Adrenal gland (tissue), 12 donors: ENCODE data around the gene ACAT2. TPM values are rescaled to one million over a fixed set of nuclear protein-coding genes. Genes with fewer than 3 reads are reported as not detected.

Experiments used
- DNase-seq, 7 donors: peaks; one replicate each; pipeline ENCODE4 v3.0.0-alpha.2; 2019 to 2020
- H3K27ac ChIP-seq, 5 donors: fragments of 200-600 bp; sonication (generic) in 4 of 5; 1 replicate in 3 of 5; 2 replicates in 2 of 5; pipeline versions ENCODE4 v1.5.1 to v1.8.0; 2016 to 2020; ENCODE audit warnings: mild to moderate bottlenecking in 1 of 5
- H3K27me3 ChIP-seq: fragments of 200-600 bp; 2 replicates; pipeline ENCODE4 v1.8.0; 2021
- H3K36me3 ChIP-seq, 2 donors: fragments of 200-600 bp; replicated peaks in 1 of 2; 1 replicate in 1 of 2; 2 replicates in 1 of 2; pipeline versions ENCODE4 v1.5.1 to v1.8.0; 2018 to 2022
- H3K4me1 ChIP-seq, 2 donors: fragments of 200-600 bp; replicated peaks in 1 of 2; 1 replicate in 1 of 2; 2 replicates in 1 of 2; pipeline versions ENCODE4 v1.5.1 to v1.8.0; 2018 to 2021
- H3K4me3 ChIP-seq, 4 donors: fragments of 200-600 bp; sonication (generic) in 3 of 4; one replicate each; pipeline ENCODE4 v1.5.1; 2016 to 2018
- H3K9me3 ChIP-seq, 3 donors: fragments of 200-600 bp; sonication (generic) in 1 of 3; replicated peaks in 1 of 3; 1 replicate in 2 of 3; 2 replicates in 1 of 3; pipeline versions ENCODE4 v1.5.1 to v1.8.0; 2016 to 2021
- CTCF ChIP-seq, 6 experiments: fragments of 450-650 bp in 4 of 6; fragments of 200-600 bp in 2 of 6; sonication (generic) in 1 of 6; IDR thresholded peaks; 1 replicate in 5 of 6; 2 replicates in 1 of 6; pipeline versions ENCODE4 v1.5.1 to v1.8.0; 2016 to 2021; ENCODE audit warnings: antibody characterized with exemption in 6 of 6, mild to moderate bottlenecking in 2 of 6, moderate library complexity in 1 of 6
- POLR2A ChIP-seq, 2 donors: fragments of 450-650 bp; IDR thresholded peaks; one replicate each; pipeline ENCODE4 v1.6.1; 2017; ENCODE audit warnings: antibody characterized with exemption in 2 of 2, mild to moderate bottlenecking in 2 of 2, moderate library complexity in 1 of 2
- WGBS, 4 donors: extraction: QIAGEN DNeasy Blood & Tissue Kit in 2 of 4; methylation state at CpG; one replicate each; pipeline versions ENCODE4 v1.1.5 to v1.1.7; 2013 to 2017; 5-methylcytosine and 5-hydroxymethylcytosine counted together
- intact Hi-C, 2 donors: fragments of 100-400 bp; cut with DNase I; formaldehyde crosslinking; loops; one replicate each; pipeline versions ENCODE4 v1.14.1 to v1.15.0; 2022 to 2023
- polyA plus RNA-seq, 3 donors: library from polyadenylated mRNA; stranded (reverse); fragments of 200-250 nt in 2 of 3; fragments of 350-450 nt in 1 of 3; fragmentation: Illumina TruSeq in 1 of 3; extraction: RNeasy Lipid Tissue Mini Kit (QIAGEN cat#74804) in 1 of 3; gene quantifications; one replicate each; pipeline ENCODE4 v1.2.3, GENCODE V29; 2013 to 2014
- total RNA-seq, 9 donors: library from RNA; depleted of rRNA in 4 of 9; stranded (reverse); fragments of >200 nt in 4 of 9; fragments of 120-200 nt in 1 of 9; fragmentation: NEBNext Ultra II Directional in 1 of 9; extraction: Animal tissue kit (Norgen Biotek cat#: 25700) in 1 of 9; gene quantifications; one replicate each; pipeline versions ENCODE4 v1.1.0 to v1.2.4, GENCODE V29; 2013 to 2023
- donor health status: healthy with polysubstance abuse.
- donor health status: Bipolar disorder and iron deficiency.
- donor health status: DM: yes; HTN: yes; CAD: no.
- donor health status: DM: no; HTN: no; CAD: no.
- donor health status: DM: no; HTN: no; CAD: no.
- donor health status: DM: yes; HTN: yes; CAD: no.

Gene ACAT2
- total and polyA plus RNA-seq, 12 donors: 8.7 to 305 (median 18.2) TPM

DNA sequence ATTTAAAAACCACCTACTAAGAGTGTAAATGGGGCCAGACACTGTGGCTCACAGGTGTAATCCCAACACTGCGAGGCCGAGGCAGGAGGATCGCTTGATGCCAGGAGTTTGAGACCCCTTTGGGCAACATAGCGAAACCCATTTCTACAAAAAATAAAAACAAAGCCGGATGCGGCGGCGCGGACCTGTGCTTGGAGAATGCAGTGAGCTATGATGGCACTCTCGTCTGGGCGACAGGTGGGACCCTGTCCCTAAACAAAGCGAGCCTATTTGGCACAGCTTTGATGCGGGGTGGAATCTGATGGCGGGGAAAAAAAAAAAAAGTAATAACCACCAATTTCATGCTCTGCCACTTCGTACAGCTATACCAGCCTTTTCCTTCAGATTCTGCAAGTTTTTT, 26.4 kb downstream of the ACAT2 start:
- H3K4me1 ChIP-seq: peaks cover 19 to 43% of the 10 kb centered on the region in 2 donors
- peak overlapping the region in 4 of 5 donors; percentile 45 to 98 (median 88) for H3K27ac ChIP-seq
- peaks cover 0 to 58% of the 10 kb centered on the region in 2 donors for H3K36me3 ChIP-seq

DNA sequence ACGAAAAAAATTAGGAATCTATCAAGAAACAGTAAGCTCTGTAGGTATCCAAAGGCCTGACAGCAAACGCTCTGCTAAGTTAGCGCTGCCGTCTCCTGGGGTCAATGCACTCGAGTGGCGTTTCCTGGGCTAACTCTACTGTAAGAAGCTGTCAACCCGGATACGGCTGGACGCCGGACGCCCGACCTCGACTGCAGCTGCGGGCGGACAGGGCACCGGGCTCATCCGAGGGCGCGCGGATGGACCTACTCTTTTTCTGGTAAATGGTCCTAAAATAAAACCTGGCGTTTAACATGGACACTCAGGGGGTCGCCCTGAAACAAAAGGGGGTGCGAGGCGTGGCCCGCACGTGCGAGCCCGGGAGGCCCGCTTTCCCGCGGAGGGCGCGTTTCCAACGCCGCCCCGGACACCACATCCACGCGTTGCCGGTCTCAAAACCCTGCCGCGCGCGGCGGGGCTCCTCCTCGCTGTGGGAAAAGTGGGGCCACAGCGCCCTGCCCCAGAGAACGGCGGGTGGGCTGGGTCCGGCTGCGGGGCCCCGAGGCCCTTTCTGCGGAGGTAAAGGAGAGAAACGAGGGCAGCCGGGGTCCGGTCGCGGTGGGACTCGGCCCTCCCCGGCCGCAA, 27.0 kb downstream of the ACAT2 start:
- Histone ChIP-seq H3K36me3 (peaks cover 0 to 55% of the 10 kb centered on the region in 2 donors), H3K4me3 (peak overlapping the region; percentile 43 to 89 (median 76)), H3K27ac (peak overlapping the region; percentile 45 to 98 (median 85)), H3K27me3 (no peaks in the 10 kb centered on the region), H3K4me1 (peaks cover 19 to 43% of the 10 kb centered on the region in 2 donors), H3K9me3 (no peaks in the 10 kb centered on the region)
- intact Hi-C loops: loop anchor here in 1 of 2 donors (10.0 kb wide), 1 partner anchor 104 kb away; no protein-coding TSS in a partner anchor
- peak; percentile 57 to 89 (median 73) for DNase-seq
- 0 to 1% (median 0%) methylated on average over 20 to 60 of the region's 60 CpGs for WGBS, 4 donors
- peak in 1 of 2 donors; percentile 55 for TF ChIP-seq POLR2A (IDR thresholded peaks at IDR 0.05)
- TF ChIP-seq CTCF (IDR thresholded peaks at IDR 0.05): no peak

More for the DNA sequence above, 26.4 kb downstream of the ACAT2 start:
- intact Hi-C loops: loop anchor here in 1 of 2 donors (10.0 kb wide), 1 partner anchor 103 kb away; no protein-coding TSS in a partner anchor
- Histone ChIP-seq H3K4me3 (peak overlapping the region in 2 of 4 donors; percentile 85 to 89), H3K9me3 (no peaks in the 10 kb centered on the region), H3K27me3 (no peaks in the 10 kb centered on the region)
- no peak for DNase-seq
- TF ChIP-seq CTCF (IDR thresholded peaks at IDR 0.05) (no peak), POLR2A (IDR thresholded peaks at IDR 0.05) (no peak)
- 28 to 42% (median 35%) methylated on average over 15 of the region's 15 CpGs for WGBS, 4 donors

DNA sequence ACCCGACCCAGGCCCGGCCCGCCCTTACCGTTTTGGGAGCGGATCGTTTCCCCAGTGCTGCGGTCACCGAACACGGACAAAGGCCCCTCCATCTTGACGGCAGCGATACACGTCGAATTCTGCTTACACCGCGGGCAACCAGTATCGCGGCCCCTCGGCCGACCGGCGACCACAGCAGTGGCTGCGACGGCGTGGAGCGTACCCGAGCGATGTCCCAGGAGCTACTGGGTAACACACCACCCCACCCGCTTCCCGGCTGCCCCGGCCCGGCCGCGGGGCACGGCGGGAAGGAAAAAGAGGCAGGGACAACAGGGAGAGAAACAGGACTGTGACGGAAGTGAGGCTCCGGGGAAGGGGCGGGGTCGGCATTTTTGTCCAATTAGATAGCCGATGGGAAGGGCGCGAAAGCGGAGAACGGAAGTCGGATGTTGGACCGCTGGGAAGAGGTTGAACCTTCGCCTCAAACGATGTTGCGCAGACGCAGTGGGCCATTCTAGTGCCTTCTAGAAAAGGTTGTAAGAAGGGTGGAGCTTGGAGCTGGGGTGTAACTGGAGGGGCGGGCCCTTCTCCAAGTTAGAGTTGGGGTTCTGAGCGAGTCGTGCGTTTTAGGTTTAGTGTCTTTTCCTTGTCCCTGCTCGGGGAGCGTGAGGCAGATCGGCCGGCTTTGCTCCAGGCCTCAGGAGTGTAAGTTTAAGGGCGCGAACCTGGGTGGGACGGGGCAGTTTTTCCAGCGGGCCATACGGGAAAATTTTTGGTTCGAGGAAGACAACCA, 27.7 kb downstream of the ACAT2 start, which contains the start of gene TCP1:
Gene TCP1, minus strand, starts transcription at position 226 of the 772 bp plus-strand sequence. Its CDS starts 134 bp downstream, at position 92.
- peak within 1 kb of the TSS; percentile 85 to 98 (median 92) for H3K27ac ChIP-seq
- H3K36me3 ChIP-seq: peaks cover 0 to 48% of the 10 kb centered on the region in 2 donors
- TF ChIP-seq POLR2A (IDR thresholded peaks at IDR 0.05) (peak; percentile 91 to 97), CTCF (IDR thresholded peaks at IDR 0.05) (no peak)
- peak; percentile 99 to 100 (median 100) for DNase-seq
- intact Hi-C loops: loop anchor here in 1 of 2 donors (10.0 kb wide), 1 partner anchor 105 kb away; no protein-coding TSS in a partner anchor
- no peaks in the 10 kb centered on the region for H3K9me3 ChIP-seq
- H3K27me3 ChIP-seq: no peaks in the 10 kb centered on the region
- peaks cover 19 to 43% of the 10 kb centered on the region in 2 donors for H3K4me1 ChIP-seq
- peak within 1 kb of the TSS; percentile 59 to 89 (median 76) for H3K4me3 ChIP-seq
- WGBS, 4 donors: 0 to 2% (median 0%) methylated on average over 30 to 64 of the region's 64 CpGs
